Trophoblast cell (in vitro differentiated cells and primary cell): Measurements from ENCODE around the gene TC2N.
"Not testable (repeated sequence)": the region's sequence is repeated elsewhere in the genome, so short reads cannot be mapped to it uniquely, and the experiment has no call there.

Source experiments
- DNase-seq, 2 donors: peaks; one replicate each; pipeline ENCODE4 v3.0.0-alpha.2; 2016
- H2AFZ ChIP-seq: 2 replicates; pipeline ENCODE4 v1.6.1; 2013; ENCODE audit warnings: low read length, moderate library complexity, mild to moderate bottlenecking; ENCODE audit not compliant: insufficient read depth, poor library complexity
- H2AK5ac ChIP-seq: 2 replicates; pipeline ENCODE4 v1.6.1; 2013; ENCODE audit warnings: mild to moderate bottlenecking, low read length
- H2BK120ac ChIP-seq: 2 replicates; pipeline ENCODE4 v1.6.1; 2013; ENCODE audit warnings: low read length, mild to moderate bottlenecking, moderate library complexity; ENCODE audit not compliant: insufficient read depth, poor library complexity
- H2BK12ac ChIP-seq: 2 replicates; pipeline ENCODE4 v1.6.1; 2013; ENCODE audit warnings: mild to moderate bottlenecking, low read length, moderate library complexity
- H2BK5ac ChIP-seq: 2 replicates; pipeline ENCODE4 v1.6.1; 2013; ENCODE audit warnings: low read length, low read depth, moderate library complexity, mild to moderate bottlenecking; ENCODE audit not compliant: poor library complexity
- H3K14ac ChIP-seq: 2 replicates; pipeline ENCODE4 v1.6.1; 2013; ENCODE audit warnings: mild to moderate bottlenecking, low read length
- H3K18ac ChIP-seq: 2 replicates; pipeline ENCODE4 v1.6.1; 2013; ENCODE audit warnings: mild to moderate bottlenecking, low read length
- H3K23ac ChIP-seq: 2 replicates; pipeline ENCODE4 v1.6.1; 2013; ENCODE audit warnings: low read length
- H3K27ac ChIP-seq: 2 replicates; pipeline ENCODE4 v1.5.1; 2013; ENCODE audit warnings: low read depth, mild to moderate bottlenecking, inconsistent platforms, low read length, moderate library complexity
- H3K27me3 ChIP-seq: 2 replicates; pipeline ENCODE4 v1.6.1; 2013; ENCODE audit warnings: inconsistent platforms, mild to moderate bottlenecking, low read length, moderate library complexity; ENCODE audit not compliant: insufficient read depth
- H3K36me3 ChIP-seq, 2 experiments: 1 replicate in 1 of 2; 2 replicates in 1 of 2; pipeline ENCODE4 v1.6.1; 2013; ENCODE audit warnings: low read length in 2 of 2, mild to moderate bottlenecking in 2 of 2, moderate library complexity in 1 of 2; ENCODE audit not compliant: insufficient read depth in 2 of 2, control insufficient read depth in 1 of 2
- H3K4ac ChIP-seq: 2 replicates; pipeline ENCODE4 v1.6.1; 2013; ENCODE audit warnings: low read depth, mild to moderate bottlenecking, low read length, moderate library complexity
- H3K4me1 ChIP-seq, 2 experiments: 1 replicate in 1 of 2; 2 replicates in 1 of 2; pipeline ENCODE4 v1.6.1; 2013; ENCODE audit warnings: low read length in 2 of 2, mild to moderate bottlenecking in 2 of 2, moderate library complexity in 1 of 2; ENCODE audit not compliant: insufficient read depth in 2 of 2, control insufficient read depth in 1 of 2
- H3K4me2 ChIP-seq: 2 replicates; pipeline ENCODE4 v1.6.1; 2013; ENCODE audit warnings: inconsistent platforms, mild to moderate bottlenecking, low read length, moderate library complexity
- H3K4me3 ChIP-seq: 2 replicates; pipeline ENCODE4 v1.5.1; 2013; ENCODE audit warnings: mild to moderate bottlenecking, low read depth, low read length, inconsistent platforms
- H3K79me1 ChIP-seq: one replicate; pipeline ENCODE4 v1.6.1; 2013; ENCODE audit warnings: low read length
- H3K79me2 ChIP-seq: 2 replicates; pipeline ENCODE4 v1.6.1; 2013; ENCODE audit warnings: low read length, mild to moderate bottlenecking; ENCODE audit not compliant: control insufficient read depth, insufficient read depth, poor library complexity
- H3K9ac ChIP-seq: 2 replicates; pipeline ENCODE4 v1.6.1; 2013; ENCODE audit warnings: mild to moderate bottlenecking, low read length
- H3K9me3 ChIP-seq: 2 replicates; pipeline ENCODE4 v1.6.1; 2013; ENCODE audit warnings: low read depth, mild to moderate bottlenecking, control low read depth, inconsistent platforms, low read length; ENCODE audit not compliant: insufficient read depth
- H4K12ac ChIP-seq: 2 replicates; pipeline ENCODE4 v1.6.1; 2013; ENCODE audit warnings: low read depth, mild to moderate bottlenecking, low read length, moderate library complexity
- H4K8ac ChIP-seq: 2 replicates; pipeline ENCODE4 v1.6.1; 2013; ENCODE audit warnings: low read depth, mild to moderate bottlenecking, low read length, moderate library complexity
- H4K91ac ChIP-seq: one replicate; pipeline ENCODE4 v1.6.1; 2013; ENCODE audit warnings: low read depth, mild to moderate bottlenecking, low read length, moderate library complexity
- WGBS: extraction: QIAGEN DNeasy Blood & Tissue Kit; methylation state at CpG from one replicate; pipeline ENCODE4 v1.1.7; 2013; ENCODE audit warnings: missing lambda C conversion rate; ENCODE audit not compliant: insufficient read length, insufficient coverage; ENCODE audit errors: extremely low coverage; 5-methylcytosine and 5-hydroxymethylcytosine counted together

The TC2N gene

DNA sequence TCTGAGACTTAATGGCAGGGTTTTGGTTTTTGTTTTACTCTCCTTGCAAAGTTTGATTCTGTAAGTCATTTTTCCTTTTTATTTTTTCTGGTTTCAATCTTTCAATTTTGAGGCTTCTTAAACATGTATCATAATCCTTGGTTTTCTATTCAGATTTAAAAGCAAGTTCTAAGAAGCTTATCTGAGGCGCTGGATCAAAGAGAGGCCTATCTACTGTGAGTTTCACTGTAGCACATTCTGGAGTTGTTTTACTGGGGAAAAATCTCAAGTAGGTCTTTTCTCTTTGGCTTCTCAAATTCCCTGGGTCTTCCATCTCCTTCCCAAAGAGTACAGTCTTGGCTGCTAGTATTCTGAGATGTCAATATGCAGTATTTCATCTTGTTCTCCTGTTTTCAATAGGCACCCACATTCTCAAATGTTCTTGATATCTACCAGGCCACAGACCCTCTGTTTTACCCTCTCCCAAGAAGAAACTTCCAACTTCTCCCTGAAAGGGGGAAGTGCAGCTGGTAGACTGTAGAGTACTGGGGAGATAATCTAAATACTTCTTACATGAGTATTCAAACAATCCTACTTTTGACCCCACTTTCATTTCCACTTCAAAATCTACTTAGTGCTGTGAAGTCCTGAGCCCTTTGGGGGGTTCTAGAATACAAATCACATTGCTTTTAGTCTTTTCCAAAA, 124.6 kb downstream of the TC2N start:
- H3K4me3 ChIP-seq = no peak overlapping the region
- H3K79me1 ChIP-seq = no peaks in the 10 kb centered on the region
- H3K9me3 ChIP-seq = no peaks in the 10 kb centered on the region
- no peak overlapping the region for H3K14ac ChIP-seq
- H2AFZ ChIP-seq = no peak overlapping the region
- no peaks in the 10 kb centered on the region for H3K79me2 ChIP-seq
- H4K12ac ChIP-seq = no peak overlapping the region
- H2AK5ac ChIP-seq = no peak overlapping the region
- no peak overlapping the region for H2BK120ac ChIP-seq
- H4K8ac ChIP-seq = no peak overlapping the region
- no peak overlapping the region for H3K23ac ChIP-seq
- no CpG with 5 or more reads among the region's 1 CpG for WGBS
- H3K27me3 ChIP-seq = no peaks in the 10 kb centered on the region
- no peak overlapping the region for H3K4me2 ChIP-seq
- H3K27ac ChIP-seq = no peak overlapping the region
- no peak overlapping the region for H4K91ac ChIP-seq
- H3K4ac ChIP-seq = no peak overlapping the region
- peaks cover 0 to 2% of the 10 kb centered on the region in 2 experiments for H3K36me3 ChIP-seq
- no peak overlapping the region for H3K9ac ChIP-seq
- H3K18ac ChIP-seq = no peak overlapping the region
- H2BK5ac ChIP-seq = no peak overlapping the region
- no peak for DNase-seq
- H2BK12ac ChIP-seq = no peak overlapping the region
- no peaks in the 10 kb centered on the region for H3K4me1 ChIP-seq

DNA sequence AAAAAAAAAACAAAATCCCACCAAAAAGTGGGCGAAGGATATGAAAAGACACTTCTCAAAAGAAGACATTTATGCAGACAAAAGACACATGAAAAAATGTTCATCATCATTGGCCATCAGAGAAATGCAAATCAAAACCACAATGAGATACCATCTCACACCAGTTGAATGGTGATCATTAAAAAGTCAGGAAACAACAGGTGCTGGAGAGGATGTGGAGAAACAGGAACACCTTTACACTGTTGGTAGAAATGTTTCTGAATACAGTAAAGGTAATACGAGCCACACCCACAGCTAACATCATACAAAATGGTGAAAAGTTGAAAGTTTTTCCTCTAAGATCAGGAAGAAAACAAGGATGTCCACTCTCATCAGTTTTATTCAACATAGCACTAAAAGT, 127.5 kb downstream of the TC2N start:
- not testable (repeated sequence) for H3K4me1 ChIP-seq, H3K9me3 ChIP-seq, H2BK12ac ChIP-seq, H2AK5ac ChIP-seq, H4K12ac ChIP-seq, H3K36me3 ChIP-seq, H3K27me3 ChIP-seq, DNase-seq, H3K4me2 ChIP-seq, H4K91ac ChIP-seq, H2BK5ac ChIP-seq, H3K9ac ChIP-seq, H3K14ac ChIP-seq, H2AFZ ChIP-seq, H3K79me1 ChIP-seq, H4K8ac ChIP-seq, H3K27ac ChIP-seq, H3K4me3 ChIP-seq, H3K18ac ChIP-seq, H3K4ac ChIP-seq, H2BK120ac ChIP-seq, H3K23ac ChIP-seq, H3K79me2 ChIP-seq
- WGBS = no CpG with 5 or more reads among the region's 2 CpGs

DNA sequence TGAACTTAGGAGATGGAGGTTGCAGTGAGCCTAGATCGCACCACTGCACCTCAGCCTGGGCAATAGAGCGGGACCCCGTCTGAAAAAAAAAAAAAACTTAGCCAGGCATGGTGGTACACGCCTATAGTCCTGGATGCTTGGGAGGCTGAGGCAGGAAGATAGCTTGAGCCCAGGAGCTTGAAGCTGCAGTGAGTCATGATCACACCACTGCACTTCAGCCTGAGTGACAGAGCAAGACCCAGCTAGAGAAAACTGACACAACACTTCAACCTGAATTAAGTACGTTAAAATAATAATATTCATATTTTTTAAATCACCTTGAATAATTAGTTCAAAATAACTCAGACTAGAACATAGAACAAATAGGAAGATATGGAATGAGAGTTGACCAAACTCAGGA, 129.7 kb downstream of the TC2N start:
- H2BK12ac ChIP-seq = no peak overlapping the region
- H3K14ac ChIP-seq = no peak overlapping the region
- no peak overlapping the region for H3K18ac ChIP-seq
- H3K4me2 ChIP-seq = no peak overlapping the region
- H3K36me3 ChIP-seq = no peaks in the 10 kb centered on the region
- no peak overlapping the region for H3K27ac ChIP-seq
- H3K23ac ChIP-seq = no peak overlapping the region
- H3K79me1 ChIP-seq = no peaks in the 10 kb centered on the region
- no peak overlapping the region for H4K8ac ChIP-seq
- H2BK120ac ChIP-seq = no peak overlapping the region
- no peak overlapping the region for H2BK5ac ChIP-seq
- WGBS = no CpG with 5 or more reads among the region's 5 CpGs
- H3K4ac ChIP-seq = no peak overlapping the region
- H3K9me3 ChIP-seq = no peaks in the 10 kb centered on the region
- no peak for DNase-seq
- H4K91ac ChIP-seq = no peak overlapping the region
- H3K9ac ChIP-seq = no peak overlapping the region
- no peak overlapping the region for H2AK5ac ChIP-seq
- no peaks in the 10 kb centered on the region for H3K79me2 ChIP-seq
- no peak overlapping the region for H3K4me3 ChIP-seq
- no peak overlapping the region for H2AFZ ChIP-seq
- no peaks in the 10 kb centered on the region for H3K27me3 ChIP-seq
- H4K12ac ChIP-seq = no peak overlapping the region
- H3K4me1 ChIP-seq = no peaks in the 10 kb centered on the region

DNA sequence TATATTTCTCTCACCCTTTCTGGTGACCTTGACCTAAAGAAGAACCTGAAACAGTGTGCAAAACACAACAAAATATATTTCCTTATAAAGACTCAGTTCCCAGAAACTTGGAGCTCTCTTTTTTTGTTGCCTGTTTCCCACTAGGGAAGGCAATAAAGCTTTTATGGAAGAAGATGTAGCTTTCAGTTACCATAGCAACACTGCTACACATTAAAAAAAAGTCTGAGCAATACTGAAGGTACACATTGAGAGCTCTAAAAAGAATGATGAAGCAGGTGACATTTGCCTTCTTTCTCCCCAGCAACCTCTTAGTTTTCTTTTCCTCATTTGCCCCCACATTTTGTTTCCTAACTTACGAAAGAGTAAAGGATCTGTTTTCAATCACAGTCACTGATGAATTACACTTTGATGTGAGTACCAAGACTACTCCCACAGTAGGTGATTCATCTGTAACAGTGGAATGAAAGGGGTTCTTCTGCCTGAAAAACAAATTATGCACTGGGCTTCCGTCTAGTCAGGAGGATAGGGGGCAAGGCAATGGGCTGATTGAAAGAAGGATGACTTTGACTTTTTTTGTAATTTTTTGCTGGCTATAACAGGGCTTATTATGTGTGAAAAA, 134.4 kb downstream of the TC2N start:
- H4K91ac ChIP-seq = no peak overlapping the region
- H3K23ac ChIP-seq = no peak overlapping the region
- H3K14ac ChIP-seq = no peak overlapping the region
- no peak for DNase-seq
- no peak overlapping the region for H3K4me2 ChIP-seq
- H3K79me1 ChIP-seq = no peaks in the 10 kb centered on the region
- H2AK5ac ChIP-seq = no peak overlapping the region
- no peak overlapping the region for H3K18ac ChIP-seq
- H3K36me3 ChIP-seq = no peaks in the 10 kb centered on the region
- no peak overlapping the region for H4K8ac ChIP-seq
- H4K12ac ChIP-seq = no peak overlapping the region
- no peaks in the 10 kb centered on the region for H3K9me3 ChIP-seq
- no CpG with 5 or more reads among the region's 2 CpGs for WGBS
- no peaks in the 10 kb centered on the region for H3K79me2 ChIP-seq
- no peak overlapping the region for H3K27ac ChIP-seq
- no peak overlapping the region for H2BK120ac ChIP-seq
- H3K4me1 ChIP-seq = no peaks in the 10 kb centered on the region
- no peak overlapping the region for H2AFZ ChIP-seq
- H2BK12ac ChIP-seq = no peak overlapping the region
- H2BK5ac ChIP-seq = no peak overlapping the region
- no peak overlapping the region for H3K4ac ChIP-seq
- no peaks in the 10 kb centered on the region for H3K27me3 ChIP-seq
- H3K4me3 ChIP-seq = no peak overlapping the region
- H3K9ac ChIP-seq = no peak overlapping the region
